Measurements from ENCODE around the gene PARD3. TPM values are rescaled to one million over a fixed set of nuclear protein-coding genes. Genes with fewer than 3 reads are reported as not detected.

PARD3 gene
- total RNA-seq, 2 experiments from 2014 or later = 1.3 to 1.9 TPM

DNA sequence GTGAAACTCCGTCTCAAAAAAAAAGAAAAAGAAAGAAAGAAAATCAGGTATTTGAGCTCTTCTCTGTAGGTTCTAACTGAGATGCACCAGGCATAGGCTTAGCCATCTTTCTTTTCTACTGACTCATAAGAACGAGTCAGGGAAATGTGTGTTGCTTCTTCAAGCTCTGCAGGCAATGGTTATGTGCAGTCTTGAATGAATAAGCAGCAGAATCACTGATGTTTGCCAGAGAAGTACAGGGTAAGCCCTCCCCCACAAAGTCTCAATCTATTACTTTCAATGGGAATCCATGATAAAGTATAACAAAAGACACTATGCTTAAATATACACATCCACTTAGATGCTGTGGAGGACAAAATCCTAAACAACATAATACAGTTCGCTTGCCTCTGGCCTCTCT lies 239.2 kb downstream of the PARD3 start:
- no peak overlapping the region for H3K4me3 Mint-ChIP-seq
- H3K4me1 Mint-ChIP-seq = no peaks in the 10 kb centered on the region
- no peak for DNase-seq
- no peaks in the 10 kb centered on the region for H3K9me3 Mint-ChIP-seq
- H3K27me3 Mint-ChIP-seq = peaks cover 6% of the 10 kb centered on the region
- no peak overlapping the region for H3K27ac Mint-ChIP-seq
- no peaks in the 10 kb centered on the region for H3K36me3 Mint-ChIP-seq

DNA sequence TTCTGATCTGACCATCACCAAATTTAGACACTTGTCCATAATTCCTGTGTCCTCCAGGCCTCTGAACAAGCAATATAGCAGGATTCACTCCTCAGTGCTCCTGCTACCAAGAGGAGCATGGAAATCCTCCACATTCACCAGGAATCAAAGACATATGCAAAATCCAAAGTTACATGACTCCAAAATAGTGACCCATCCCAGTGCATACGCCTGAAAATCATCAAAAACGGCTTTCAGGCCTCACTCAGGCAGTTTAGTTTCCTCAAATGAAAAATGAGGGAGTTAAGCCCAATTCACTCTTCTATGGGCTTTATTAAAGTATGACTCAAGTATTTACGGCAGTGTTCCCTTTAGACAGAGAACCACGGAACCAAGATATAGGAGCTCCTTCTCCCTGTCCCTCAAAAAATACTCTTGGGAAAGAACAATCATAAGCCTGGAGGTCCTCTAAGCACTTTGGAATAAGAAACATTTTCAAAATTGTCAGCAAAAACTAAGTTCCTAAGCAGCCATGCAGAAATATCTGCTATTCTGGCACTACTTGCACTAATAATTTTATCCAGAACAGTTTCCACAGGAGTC lies 240.7 kb downstream of the PARD3 start:
- H3K4me1 Mint-ChIP-seq = no peaks in the 10 kb centered on the region
- no peak overlapping the region for H3K4me3 Mint-ChIP-seq

GRCh38 chr10:34570887-34571286 lies 244.2 kb downstream of the PARD3 start:
- Mint-ChIP-seq H3K4me3 (no peak overlapping the region), H3K27ac (no peak overlapping the region), H3K9me3 (no peaks in the 10 kb centered on the region), H3K4me1 (no peaks in the 10 kb centered on the region), H3K36me3 (no peaks in the 10 kb centered on the region), H3K27me3 (peaks cover 6% of the 10 kb centered on the region)
- no peak for DNase-seq

More for the DNA sequence above, 240.7 kb downstream of the PARD3 start:
- DNase-seq = no peak
- H3K9me3 Mint-ChIP-seq = no peaks in the 10 kb centered on the region
- no peaks in the 10 kb centered on the region for H3K36me3 Mint-ChIP-seq
- H3K27me3 Mint-ChIP-seq = peaks cover 6% of the 10 kb centered on the region
- no peak overlapping the region for H3K27ac Mint-ChIP-seq

DNA sequence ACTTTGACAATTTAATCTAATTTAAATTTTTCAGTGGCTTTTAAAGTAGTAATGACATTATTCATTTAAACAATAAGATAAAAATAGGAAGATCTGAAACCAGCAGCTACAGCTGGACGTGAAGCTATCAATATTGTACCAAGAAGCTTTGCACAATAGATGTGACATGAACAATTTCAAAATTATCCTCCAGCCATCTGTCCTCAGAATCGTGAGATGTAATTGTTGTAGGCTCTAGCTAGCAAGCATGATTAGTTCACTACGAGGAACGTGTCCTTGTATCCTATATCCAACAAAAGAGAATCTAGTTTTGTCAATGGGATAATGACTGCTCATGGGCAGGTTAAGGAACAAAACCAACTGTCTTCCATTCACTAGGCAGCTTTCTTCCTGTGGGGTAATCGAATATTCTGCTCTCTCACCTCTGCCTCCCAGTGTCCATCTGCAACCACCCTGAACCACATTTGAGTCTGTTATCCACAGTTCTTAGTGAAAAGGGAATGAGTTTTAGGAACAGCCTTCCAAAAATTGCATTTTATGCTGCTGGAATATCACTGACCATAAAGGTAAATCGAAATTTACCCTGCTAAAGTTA lies 247.3 kb downstream of the PARD3 start:
- DNase-seq = no peak
- H3K9me3 Mint-ChIP-seq = no peaks in the 10 kb centered on the region
- H3K4me1 Mint-ChIP-seq = no peaks in the 10 kb centered on the region
- H3K4me3 Mint-ChIP-seq = no peak overlapping the region
- peaks cover 4% of the 10 kb centered on the region for H3K27me3 Mint-ChIP-seq
- no peaks in the 10 kb centered on the region for H3K36me3 Mint-ChIP-seq
- no peak overlapping the region for H3K27ac Mint-ChIP-seq

GRCh38 chr10:34565934-34566333 lies 249.2 kb downstream of the PARD3 start:
- Mint-ChIP-seq H3K27me3 (peaks cover 4% of the 10 kb centered on the region), H3K27ac (no peak overlapping the region), H3K36me3 (no peaks in the 10 kb centered on the region)

GRCh38 chr10:34558093-34558583 lies 257.0 kb downstream of the PARD3 start:
- Mint-ChIP-seq H3K36me3 (no peaks in the 10 kb centered on the region), H3K9me3 (no peaks in the 10 kb centered on the region), H3K4me1 (no peaks in the 10 kb centered on the region), H3K4me3 (no peak overlapping the region), H3K27me3 (no peaks in the 10 kb centered on the region), H3K27ac (no peak overlapping the region)
- no peak for DNase-seq

More at GRCh38 chr10:34565934-34566333, 249.2 kb downstream of the PARD3 start:
- H3K9me3 Mint-ChIP-seq = no peaks in the 10 kb centered on the region
- H3K4me1 Mint-ChIP-seq = no peaks in the 10 kb centered on the region
- no peak overlapping the region for H3K4me3 Mint-ChIP-seq
- DNase-seq = no peak

DNA sequence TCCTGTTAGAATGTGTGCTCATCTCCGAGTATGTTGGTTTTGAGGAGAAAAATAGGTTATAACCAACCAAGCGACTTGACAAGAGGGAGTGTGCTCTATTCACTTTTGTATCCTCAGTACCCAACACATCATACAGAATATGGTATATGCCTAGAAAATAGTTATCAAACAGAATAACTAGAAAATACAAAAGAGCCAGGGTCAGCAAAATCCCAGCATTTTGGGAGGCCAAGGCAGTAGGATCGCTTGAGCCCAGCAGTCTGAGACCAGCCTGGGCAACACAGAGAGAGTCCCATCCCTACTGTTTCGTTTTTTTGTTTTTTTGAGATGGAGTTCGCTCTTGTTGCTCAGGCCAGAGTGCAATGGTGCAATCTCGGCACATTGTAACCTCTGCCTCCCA lies 257.9 kb downstream of the PARD3 start:
- no peak for DNase-seq
- no peaks in the 10 kb centered on the region for H3K4me1 Mint-ChIP-seq
- no peaks in the 10 kb centered on the region for H3K27me3 Mint-ChIP-seq
- no peak overlapping the region for H3K4me3 Mint-ChIP-seq
- H3K27ac Mint-ChIP-seq = no peak overlapping the region
- H3K9me3 Mint-ChIP-seq = no peaks in the 10 kb centered on the region
- no peaks in the 10 kb centered on the region for H3K36me3 Mint-ChIP-seq

DNA sequence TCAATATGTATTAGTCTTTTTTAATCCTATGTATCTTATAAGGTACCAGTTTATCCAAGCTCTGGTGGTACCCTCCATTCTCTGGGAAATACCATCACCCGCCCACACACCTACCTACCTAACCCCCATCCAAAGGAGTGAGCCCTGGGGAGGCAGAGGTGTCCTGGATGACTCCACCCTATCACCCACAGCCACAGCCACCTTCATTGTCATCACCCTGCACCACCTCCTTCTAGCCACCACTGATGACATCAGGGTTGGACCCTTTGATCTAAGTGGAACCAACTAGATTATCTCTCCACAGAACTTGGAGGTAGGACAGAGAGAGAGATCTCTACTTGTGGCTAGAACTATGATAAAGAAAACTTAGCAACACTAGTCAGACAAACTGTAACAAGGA lies 259.4 kb downstream of the PARD3 start:
- H3K4me1 Mint-ChIP-seq = no peaks in the 10 kb centered on the region
- no peak overlapping the region for H3K27ac Mint-ChIP-seq
- no peak for DNase-seq
- H3K27me3 Mint-ChIP-seq = no peaks in the 10 kb centered on the region
- H3K4me3 Mint-ChIP-seq = no peak overlapping the region
- no peaks in the 10 kb centered on the region for H3K9me3 Mint-ChIP-seq
- H3K36me3 Mint-ChIP-seq = no peaks in the 10 kb centered on the region

DNA sequence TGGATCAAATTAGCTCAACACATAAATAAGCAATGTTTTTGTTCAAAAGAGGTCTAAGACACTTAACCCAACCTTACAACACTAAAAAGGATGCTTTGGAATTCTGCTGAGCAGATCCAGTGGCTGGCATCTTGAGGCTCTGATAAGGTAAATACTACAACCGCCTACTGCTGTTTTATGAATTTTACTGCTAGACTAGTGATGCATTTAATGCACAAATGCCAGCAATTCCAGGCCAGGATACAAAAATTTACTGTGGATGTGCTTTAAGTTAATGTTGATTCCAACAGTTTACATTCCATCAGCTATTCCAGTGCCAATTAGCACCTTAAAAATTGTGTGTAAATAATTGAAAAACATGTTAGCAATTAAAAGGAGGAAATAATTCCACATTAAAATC lies 261.3 kb downstream of the PARD3 start:
- DNase-seq = no peak
- H3K36me3 Mint-ChIP-seq = no peaks in the 10 kb centered on the region
- H3K9me3 Mint-ChIP-seq = no peaks in the 10 kb centered on the region
- no peaks in the 10 kb centered on the region for H3K4me1 Mint-ChIP-seq
- H3K4me3 Mint-ChIP-seq = no peak overlapping the region
- no peaks in the 10 kb centered on the region for H3K27me3 Mint-ChIP-seq
- H3K27ac Mint-ChIP-seq = no peak overlapping the region

- Mint-ChIP-seq H3K27me3 (no peaks in the 10 kb centered on the region), H3K9me3 (no peaks in the 10 kb centered on the region), H3K27ac (no peak overlapping the region), H3K4me1 (no peaks in the 10 kb centered on the region), H3K36me3 (no peaks in the 10 kb centered on the region), H3K4me3 (no peak overlapping the region)
- DNase-seq = no peak
Measured at GRCh38 chr10:34551295-34551694, 263.8 kb downstream of the PARD3 start.

DNA sequence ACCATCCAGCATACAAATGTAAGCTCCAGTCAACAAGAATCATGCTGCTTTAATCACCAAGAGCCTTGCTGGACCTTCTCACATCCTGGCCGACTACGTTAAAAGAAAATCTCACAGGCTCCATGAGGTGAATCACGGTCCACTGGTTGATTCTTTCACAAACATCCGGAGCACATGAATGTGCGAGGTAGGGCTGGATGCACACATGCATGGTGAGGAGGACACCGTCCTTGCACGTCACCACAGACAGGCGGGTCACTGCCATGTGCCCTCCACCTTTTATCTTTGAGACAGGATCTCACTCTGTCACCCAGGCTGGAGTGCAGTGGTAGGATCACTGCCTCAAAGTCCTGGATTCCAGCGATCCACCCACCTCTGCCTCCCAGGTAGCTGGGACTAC lies 265.1 kb downstream of the PARD3 start:
- no peaks in the 10 kb centered on the region for H3K9me3 Mint-ChIP-seq
- H3K27me3 Mint-ChIP-seq = no peaks in the 10 kb centered on the region
- H3K27ac Mint-ChIP-seq = no peak overlapping the region
- no peaks in the 10 kb centered on the region for H3K36me3 Mint-ChIP-seq
- H3K4me1 Mint-ChIP-seq = no peaks in the 10 kb centered on the region
- no peak overlapping the region for H3K4me3 Mint-ChIP-seq
- DNase-seq = no peak

DNA sequence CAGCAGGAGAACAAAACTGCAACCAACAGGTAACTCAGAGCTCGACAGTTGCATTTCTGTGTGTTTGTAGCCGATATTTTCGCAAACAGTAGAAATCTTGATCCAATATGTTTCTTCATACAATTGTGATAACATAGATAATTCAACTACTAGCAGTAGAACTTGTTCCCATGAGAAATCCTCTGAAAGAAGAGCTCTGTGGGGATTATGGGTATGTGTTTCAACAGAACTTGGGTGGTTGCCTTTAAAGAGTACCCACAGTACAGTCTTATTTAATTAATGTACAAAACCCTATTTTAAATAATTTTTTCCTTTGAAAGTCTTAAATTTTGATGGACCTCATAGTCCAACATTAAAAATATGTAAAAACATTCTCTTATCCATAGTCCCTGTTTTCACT lies 266.1 kb downstream of the PARD3 start:
- no peaks in the 10 kb centered on the region for H3K9me3 Mint-ChIP-seq

DNA sequence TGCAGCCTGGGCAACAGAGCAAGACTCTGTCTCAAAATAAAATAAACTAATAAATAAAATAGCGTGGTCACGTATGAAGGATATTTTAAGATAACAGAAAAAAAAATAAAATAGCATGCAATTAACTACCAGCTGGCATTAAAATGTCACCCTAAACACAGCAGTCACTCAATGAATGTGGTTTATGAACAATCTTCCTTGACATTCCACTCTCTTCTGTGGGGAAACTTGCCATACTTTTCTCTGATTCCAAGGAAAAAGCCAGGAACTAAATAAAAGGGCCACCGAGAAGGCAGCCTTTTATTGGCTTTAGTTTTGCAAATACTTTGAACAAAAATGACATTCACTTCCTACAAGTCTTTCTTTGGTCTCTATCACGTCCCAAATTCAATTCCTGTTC lies 266.6 kb downstream of the PARD3 start:
- Mint-ChIP-seq H3K27ac (no peak overlapping the region), H3K9me3 (no peaks in the 10 kb centered on the region), H3K36me3 (no peaks in the 10 kb centered on the region), H3K4me1 (no peaks in the 10 kb centered on the region), H3K4me3 (no peak overlapping the region), H3K27me3 (no peaks in the 10 kb centered on the region)
- no peak for DNase-seq

More for the DNA sequence above, 266.1 kb downstream of the PARD3 start:
- Mint-ChIP-seq H3K36me3 (no peaks in the 10 kb centered on the region), H3K4me3 (no peak overlapping the region), H3K27me3 (no peaks in the 10 kb centered on the region), H3K4me1 (no peaks in the 10 kb centered on the region), H3K27ac (no peak overlapping the region)
- DNase-seq = no peak

- Mint-ChIP-seq H3K4me1 (no peaks in the 10 kb centered on the region), H3K36me3 (no peaks in the 10 kb centered on the region), H3K9me3 (no peaks in the 10 kb centered on the region), H3K4me3 (no peak overlapping the region), H3K27ac (no peak overlapping the region), H3K27me3 (no peaks in the 10 kb centered on the region)
- no peak for DNase-seq
Measured at GRCh38 chr10:34547695-34548094, 267.4 kb downstream of the PARD3 start.

DNA sequence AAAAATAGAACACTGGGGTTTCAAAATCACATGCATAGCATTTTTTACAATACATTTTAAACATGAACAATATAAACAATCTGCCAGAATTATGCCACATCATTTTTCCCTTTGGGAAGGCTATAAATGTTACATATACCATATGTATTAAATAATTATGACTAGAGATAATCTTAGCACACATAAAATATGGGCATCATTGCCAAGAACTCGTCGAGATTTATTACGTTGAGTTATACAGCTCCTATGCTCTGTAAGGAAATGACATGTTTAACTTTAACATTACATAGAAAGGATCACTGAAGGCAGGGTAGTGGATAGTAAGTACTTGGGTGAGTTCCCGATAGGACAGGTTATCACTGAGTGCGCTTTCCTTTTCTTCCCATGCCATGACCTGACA lies 267.8 kb downstream of the PARD3 start:
- H3K36me3 Mint-ChIP-seq = no peaks in the 10 kb centered on the region
- no peaks in the 10 kb centered on the region for H3K27me3 Mint-ChIP-seq
- H3K4me1 Mint-ChIP-seq = no peaks in the 10 kb centered on the region
- no peak overlapping the region for H3K27ac Mint-ChIP-seq
- DNase-seq = no peak
- H3K9me3 Mint-ChIP-seq = no peaks in the 10 kb centered on the region
- H3K4me3 Mint-ChIP-seq = no peak overlapping the region

- no peaks in the 10 kb centered on the region for H3K4me1 Mint-ChIP-seq
- no peak overlapping the region for H3K27ac Mint-ChIP-seq
- no peaks in the 10 kb centered on the region for H3K27me3 Mint-ChIP-seq
- no peaks in the 10 kb centered on the region for H3K36me3 Mint-ChIP-seq
- no peak for DNase-seq
- H3K4me3 Mint-ChIP-seq = no peak overlapping the region
- H3K9me3 Mint-ChIP-seq = no peaks in the 10 kb centered on the region
Measured at GRCh38 chr10:34544400-34544799, 270.7 kb downstream of the PARD3 start.
